GM12801 (cell line): Measurements from ENCODE around the gene TLE4.

Experiments used
- TF ChIP-seq, protein P1 (sequence below): IDR thresholded peaks from one replicate; pipeline ENCODE4 v1.5.1; 2011; ENCODE audit warnings: control low read depth; ENCODE audit not compliant: insufficient read length; ENCODE audit errors: extremely low read depth

Gene TLE4

DNA sequence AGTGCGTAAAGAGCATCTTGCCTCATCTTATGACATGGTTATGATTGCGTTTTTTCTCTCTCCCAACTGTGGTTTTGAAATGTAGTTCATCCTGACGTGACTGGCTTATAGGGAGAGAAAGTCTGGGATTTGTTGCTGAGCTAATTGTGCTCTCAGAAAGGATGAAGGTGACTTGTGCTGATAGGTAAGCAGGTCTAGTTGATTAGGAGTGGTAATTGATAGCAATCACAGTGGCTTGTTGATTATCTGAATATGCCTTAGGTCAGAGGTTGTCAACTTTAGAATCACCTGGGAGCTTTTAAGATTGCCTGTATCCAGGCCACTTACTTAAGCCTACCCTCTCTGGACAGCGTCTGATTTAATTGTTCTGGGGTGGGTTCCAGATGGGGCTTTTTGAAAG, 117.8 kb downstream of the TLE4 start:
- TF ChIP-seq, protein P1, sequence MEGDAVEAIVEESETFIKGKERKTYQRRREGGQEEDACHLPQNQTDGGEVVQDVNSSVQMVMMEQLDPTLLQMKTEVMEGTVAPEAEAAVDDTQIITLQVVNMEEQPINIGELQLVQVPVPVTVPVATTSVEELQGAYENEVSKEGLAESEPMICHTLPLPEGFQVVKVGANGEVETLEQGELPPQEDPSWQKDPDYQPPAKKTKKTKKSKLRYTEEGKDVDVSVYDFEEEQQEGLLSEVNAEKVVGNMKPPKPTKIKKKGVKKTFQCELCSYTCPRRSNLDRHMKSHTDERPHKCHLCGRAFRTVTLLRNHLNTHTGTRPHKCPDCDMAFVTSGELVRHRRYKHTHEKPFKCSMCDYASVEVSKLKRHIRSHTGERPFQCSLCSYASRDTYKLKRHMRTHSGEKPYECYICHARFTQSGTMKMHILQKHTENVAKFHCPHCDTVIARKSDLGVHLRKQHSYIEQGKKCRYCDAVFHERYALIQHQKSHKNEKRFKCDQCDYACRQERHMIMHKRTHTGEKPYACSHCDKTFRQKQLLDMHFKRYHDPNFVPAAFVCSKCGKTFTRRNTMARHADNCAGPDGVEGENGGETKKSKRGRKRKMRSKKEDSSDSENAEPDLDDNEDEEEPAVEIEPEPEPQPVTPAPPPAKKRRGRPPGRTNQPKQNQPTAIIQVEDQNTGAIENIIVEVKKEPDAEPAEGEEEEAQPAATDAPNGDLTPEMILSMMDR = no peak

DNA sequence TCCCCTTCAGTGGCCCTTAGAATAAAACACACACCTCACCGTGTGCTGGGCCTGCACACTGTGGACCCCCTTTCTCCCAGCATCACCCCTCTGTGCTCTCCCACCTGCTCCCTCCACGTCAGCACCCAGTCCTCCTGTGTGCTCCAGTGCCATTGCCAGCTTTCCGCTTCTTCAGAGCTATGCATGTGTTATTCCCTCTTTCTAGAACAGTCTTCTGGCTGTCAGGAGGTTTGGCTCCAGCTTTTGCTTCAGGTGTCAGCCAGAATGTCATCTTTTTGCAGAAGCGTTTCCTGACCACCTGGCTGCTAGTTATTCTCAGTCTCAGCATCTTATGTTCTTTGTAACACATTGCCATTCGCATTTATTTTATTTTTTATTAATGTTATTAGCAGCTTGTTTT, 119.7 kb downstream of the TLE4 start:
- TF ChIP-seq, protein P1 = no peak

DNA sequence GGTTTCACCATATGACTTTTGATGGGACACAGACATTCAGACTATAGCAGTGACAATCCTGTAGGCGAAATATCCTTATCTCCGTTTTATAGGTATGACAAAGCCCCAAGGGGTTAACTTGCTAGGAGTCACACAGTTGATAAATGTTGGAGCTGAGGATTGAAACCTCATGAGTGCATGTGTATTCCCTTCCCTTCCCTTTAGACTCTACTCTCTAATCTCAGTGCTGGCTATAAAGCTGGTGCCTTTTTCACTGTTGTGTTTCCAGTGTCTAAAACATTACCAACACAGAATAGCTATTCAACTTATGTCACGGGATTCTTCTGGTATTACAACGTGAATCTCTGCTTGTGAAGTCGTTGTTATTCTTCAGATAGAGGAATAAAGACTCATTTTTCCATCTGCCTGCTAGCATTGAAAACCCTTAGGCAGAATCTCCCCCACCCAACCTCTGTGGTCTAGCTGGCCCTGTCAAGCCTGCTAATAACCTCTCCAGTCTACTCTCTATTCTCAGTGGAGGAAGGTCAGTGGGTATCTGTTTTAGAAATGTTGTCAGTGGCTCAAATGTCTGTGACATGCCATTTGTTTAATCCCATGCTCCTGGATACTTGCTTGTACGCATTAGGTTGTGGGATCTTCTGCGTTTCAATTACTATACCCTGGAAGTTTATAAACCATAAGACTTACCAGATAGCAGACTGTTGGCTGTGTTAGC, 121.2 kb downstream of the TLE4 start:
- TF ChIP-seq, protein P1 = no peak

DNA sequence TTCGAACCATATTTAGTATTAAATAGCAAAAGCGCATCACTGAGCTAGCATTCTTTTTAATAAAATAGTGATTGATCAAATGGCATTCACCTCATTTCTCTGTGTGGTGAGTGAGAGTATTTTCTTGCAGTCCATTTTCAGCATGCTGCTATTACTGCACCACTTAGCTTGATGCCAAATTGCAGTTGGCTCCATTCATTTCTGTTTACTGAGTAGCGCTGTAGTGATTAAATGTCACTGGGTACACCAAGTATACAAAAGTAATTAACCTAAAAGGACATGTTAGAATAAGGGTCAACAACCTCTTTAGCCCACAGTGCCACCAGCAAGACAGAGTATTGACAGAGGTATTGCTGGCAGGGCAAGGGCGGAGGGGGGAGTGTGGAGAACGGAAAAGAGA, 122.0 kb downstream of the TLE4 start:
- TF ChIP-seq, protein P1 = no peak

DNA sequence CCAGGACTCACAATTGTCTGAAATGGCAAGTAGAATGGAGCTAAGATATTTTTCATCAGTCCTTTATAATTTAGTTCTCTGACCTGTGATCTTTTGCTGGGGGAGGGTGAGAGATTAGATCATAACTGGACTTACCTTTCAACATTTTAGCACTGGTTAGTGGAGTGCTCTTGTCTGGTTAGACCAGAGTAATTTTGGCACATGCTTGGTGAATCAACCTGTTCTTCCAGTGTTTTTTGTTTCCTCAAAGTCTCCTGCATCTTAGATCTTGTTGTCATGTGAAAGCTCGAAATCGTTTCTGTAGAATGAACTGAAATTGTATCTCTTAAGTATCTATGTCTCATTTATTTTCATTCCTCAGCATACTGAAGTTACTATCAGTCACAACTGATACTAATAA, 122.4 kb downstream of the TLE4 start:
- TF ChIP-seq, protein P1 = no peak

DNA sequence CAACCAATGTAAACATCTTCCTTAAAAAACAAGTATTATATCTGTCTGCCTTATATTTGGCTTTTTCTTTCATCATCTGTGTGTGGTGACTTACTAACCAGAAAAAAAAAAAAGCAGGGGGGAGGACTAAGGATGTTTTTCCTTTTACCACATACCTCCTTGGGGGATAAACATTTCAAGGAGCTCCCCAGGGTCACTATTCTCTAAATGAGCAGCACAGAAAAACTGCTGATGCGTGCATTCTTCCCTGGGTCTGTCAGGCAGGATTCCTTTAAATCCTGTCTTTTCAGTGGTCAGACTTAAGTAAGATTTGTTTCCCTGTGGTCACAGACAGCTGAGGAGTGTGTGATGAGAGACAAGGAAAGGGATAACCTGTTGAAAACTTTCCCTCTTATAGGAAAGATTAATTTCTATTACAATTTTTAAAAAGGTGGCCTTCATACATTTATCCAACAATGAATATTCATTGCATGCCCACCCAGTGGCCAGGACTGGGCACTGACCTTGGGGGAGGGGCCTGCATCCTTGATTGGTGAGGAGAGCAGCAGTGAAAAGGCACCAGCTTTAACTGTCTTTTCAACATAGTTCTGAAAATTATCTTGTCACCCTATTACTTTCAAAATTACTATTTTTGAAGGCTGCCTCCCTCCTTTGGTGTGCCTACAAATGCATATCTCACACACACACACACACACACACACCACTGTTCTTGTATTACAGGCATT, 123.1 kb downstream of the TLE4 start:
- TF ChIP-seq, protein P1 = no peak

DNA sequence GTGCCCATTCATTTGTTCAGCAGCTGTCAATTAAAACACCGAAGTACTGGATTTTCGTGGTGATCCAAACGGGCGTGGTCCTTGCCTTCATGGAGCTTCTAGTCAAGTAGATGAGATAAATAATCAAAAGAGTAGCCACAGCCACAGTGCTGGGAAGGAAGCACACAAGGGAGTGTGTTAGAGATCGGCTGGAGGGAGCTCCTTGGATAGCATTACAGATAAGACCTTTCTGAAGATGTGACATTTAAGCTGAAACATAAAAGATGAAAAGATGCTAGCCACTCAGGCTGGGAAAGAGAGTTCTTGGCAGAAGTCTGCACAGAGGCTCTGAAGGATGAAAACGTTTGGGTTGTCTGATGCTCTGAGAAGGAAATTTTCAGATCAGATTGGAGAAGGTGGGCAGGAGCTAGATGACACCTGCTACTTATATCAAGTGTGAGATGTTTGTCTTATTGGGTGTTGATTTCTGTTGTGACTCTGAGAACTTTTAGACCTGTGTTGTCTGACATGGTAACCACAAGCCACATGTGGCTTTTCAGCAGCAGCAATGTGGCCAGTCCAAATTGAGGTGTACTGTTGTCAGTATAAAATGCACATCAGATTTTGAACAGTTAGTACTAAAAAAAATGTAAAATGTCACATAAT, 123.9 kb downstream of the TLE4 start:
- TF ChIP-seq, protein P1 = no peak
